K562 (cell line): ENCODE results near the gene KNG1. TPM values are rescaled to one million over a fixed set of nuclear protein-coding genes. Genes with fewer than 3 reads are reported as not detected.

Source experiments
- CREB1 ChIP-seq, 2 experiments: sonication (generic) in 1 of 2; formaldehyde crosslinking in 1 of 2; IDR thresholded peaks; 2 replicates each; pipeline versions ENCODE4 v1.6.1 to v1.8.0; 2012 to 2022; ENCODE audit warnings: inconsistent platforms in 1 of 2, mild to moderate bottlenecking in 1 of 2, missing genetic modification reagents in 1 of 2, moderate library complexity in 1 of 2
- GABPB2 ChIP-seq: fragments of 250-450 bp; sonication (Bioruptor Pico); conservative IDR thresholded peaks from 2 replicates; pipeline ENCODE4 v1.5.1; 2021; ENCODE audit warnings: mild to moderate bottlenecking
- KAT7 ChIP-seq: sonication (generic); formaldehyde crosslinking; IDR thresholded peaks from 2 replicates; pipeline ENCODE4 v1.8.0; 2022; ENCODE audit warnings: missing genetic modification reagents, mild to moderate bottlenecking, borderline replicate concordance
- KLF6 ChIP-seq: fragments of 250-450 bp; sonication (Bioruptor Pico); IDR thresholded peaks from 2 replicates; pipeline ENCODE4 v1.4.0; 2020; ENCODE audit warnings: mild to moderate bottlenecking, moderate library complexity, borderline replicate concordance
- NFIX ChIP-seq: fragments of 250-450 bp; sonication (Bioruptor Pico); IDR thresholded peaks from 2 replicates; pipeline ENCODE4 v1.4.0; 2020; ENCODE audit warnings: low read depth, mild to moderate bottlenecking, moderate library complexity
- PTRF ChIP-seq: fragments of 450-650 bp; IDR thresholded peaks from 2 replicates; pipeline ENCODE4 v1.6.1; 2016; ENCODE audit warnings: mild to moderate bottlenecking, missing genetic modification characterization, missing compliant biosample characterization
- PTTG1 ChIP-seq: fragments of 450-650 bp; IDR thresholded peaks from 2 replicates; pipeline ENCODE4 v1.6.1; 2016; ENCODE audit warnings: low read depth, mild to moderate bottlenecking, missing genetic modification characterization, missing compliant biosample characterization
- SREBF1 ChIP-seq: fragments of 150-350 bp; IDR thresholded peaks from 2 replicates; pipeline ENCODE4 v1.6.1; 2014; ENCODE audit warnings: antibody characterized with exemption, low read depth, low read length, borderline replicate concordance
- TBP ChIP-seq: optimal IDR thresholded peaks from 2 replicates; pipeline ENCODE3; 2011; ENCODE audit warnings: low read depth, low read length, improper control_type of control experiment
- ZBTB33 ChIP-seq: sonication (generic); formaldehyde crosslinking; IDR thresholded peaks from 2 replicates; pipeline ENCODE4 v1.8.1; 2023; ENCODE audit warnings: mild to moderate bottlenecking, missing genetic modification reagents
- ZNF232 ChIP-seq: sonication (generic); formaldehyde crosslinking; IDR thresholded peaks from 2 replicates; pipeline ENCODE4 v1.8.0; 2022; ENCODE audit warnings: mild to moderate bottlenecking, missing genetic modification reagents
- ZNF280A ChIP-seq: fragments of 450-650 bp; IDR thresholded peaks from 2 replicates; pipeline ENCODE4 v1.6.1; 2018; ENCODE audit warnings: mild to moderate bottlenecking, low read depth; ENCODE audit not compliant: partially characterized antibody
- ZNF584 ChIP-seq: fragments of 200-800 bp; sonication (Bioruptor generic); IDR thresholded peaks from 2 replicates; pipeline ENCODE4 v1.6.1; 2016; ENCODE audit warnings: low read depth, mild to moderate bottlenecking, missing genetic modification characterization, missing compliant biosample characterization
- polyA plus RNA-seq, 8 experiments: library from polyadenylated mRNA; depleted of rRNA in 4 of 8; stranded (reverse) in 5 of 8; unstranded in 3 of 8; fragments of >200 nt; fragmentation: Nextera tagmentation in 2 of 8; fragmentation: Illumina TruSeq in 1 of 8; extraction: Ambion mirVana in 2 of 8; extraction: Trizol in 1 of 8; gene quantifications; 2 replicates each; pipeline versions ENCODE4 v1.2.1 to v1.2.3, GENCODE V29; 2011 to 2014; ENCODE audit warnings: inconsistent platforms in 1 of 8, missing spikeins in 1 of 8
- total RNA-seq, 7 experiments: library from RNA; depleted of rRNA in 6 of 7; stranded (reverse); fragments of >200 nt in 6 of 7; fragmentation: Illumina TruSeq in 2 of 7; extraction: Trizol in 2 of 7; gene quantifications; 2 replicates each; pipeline versions ENCODE4 v1.2.1 to v1.2.3, GENCODE V29; 2011 to 2021; ENCODE audit warnings: low replicate concordance in 1 of 7
- TF ChIP-seq, protein P1 (sequence below): fragments of 450-650 bp; IDR thresholded peaks from 2 replicates; pipeline ENCODE4 v1.6.1; 2017; ENCODE audit warnings: antibody characterized with exemption, mild to moderate bottlenecking
- TF ChIP-seq, protein P2 (sequence below), 2 experiments: fragments of 450-650 bp; conservative IDR thresholded peaks; 2 replicates each; pipeline ENCODE4 v1.6.1; 2017; ENCODE audit warnings: mild to moderate bottlenecking in 2 of 2, moderate library complexity in 2 of 2
- TF ChIP-seq, protein P3 (sequence below): sonication (generic); IDR thresholded peaks from 2 replicates; pipeline ENCODE4 v1.6.1; 2016

Gene KNG1
- total and polyA plus RNA-seq, 9 of the 15 experiments (the other 6 are each of a cell fraction or from before 2014, with no cell fraction given) = 0.09 TPM; not detected in 8

- no peak for TF ChIP-seq ZNF280A
- TF ChIP-seq ZNF232 (CRISPR knock-in tag) = no peak
- no peak for TF ChIP-seq TBP
- TF ChIP-seq, protein P1, sequence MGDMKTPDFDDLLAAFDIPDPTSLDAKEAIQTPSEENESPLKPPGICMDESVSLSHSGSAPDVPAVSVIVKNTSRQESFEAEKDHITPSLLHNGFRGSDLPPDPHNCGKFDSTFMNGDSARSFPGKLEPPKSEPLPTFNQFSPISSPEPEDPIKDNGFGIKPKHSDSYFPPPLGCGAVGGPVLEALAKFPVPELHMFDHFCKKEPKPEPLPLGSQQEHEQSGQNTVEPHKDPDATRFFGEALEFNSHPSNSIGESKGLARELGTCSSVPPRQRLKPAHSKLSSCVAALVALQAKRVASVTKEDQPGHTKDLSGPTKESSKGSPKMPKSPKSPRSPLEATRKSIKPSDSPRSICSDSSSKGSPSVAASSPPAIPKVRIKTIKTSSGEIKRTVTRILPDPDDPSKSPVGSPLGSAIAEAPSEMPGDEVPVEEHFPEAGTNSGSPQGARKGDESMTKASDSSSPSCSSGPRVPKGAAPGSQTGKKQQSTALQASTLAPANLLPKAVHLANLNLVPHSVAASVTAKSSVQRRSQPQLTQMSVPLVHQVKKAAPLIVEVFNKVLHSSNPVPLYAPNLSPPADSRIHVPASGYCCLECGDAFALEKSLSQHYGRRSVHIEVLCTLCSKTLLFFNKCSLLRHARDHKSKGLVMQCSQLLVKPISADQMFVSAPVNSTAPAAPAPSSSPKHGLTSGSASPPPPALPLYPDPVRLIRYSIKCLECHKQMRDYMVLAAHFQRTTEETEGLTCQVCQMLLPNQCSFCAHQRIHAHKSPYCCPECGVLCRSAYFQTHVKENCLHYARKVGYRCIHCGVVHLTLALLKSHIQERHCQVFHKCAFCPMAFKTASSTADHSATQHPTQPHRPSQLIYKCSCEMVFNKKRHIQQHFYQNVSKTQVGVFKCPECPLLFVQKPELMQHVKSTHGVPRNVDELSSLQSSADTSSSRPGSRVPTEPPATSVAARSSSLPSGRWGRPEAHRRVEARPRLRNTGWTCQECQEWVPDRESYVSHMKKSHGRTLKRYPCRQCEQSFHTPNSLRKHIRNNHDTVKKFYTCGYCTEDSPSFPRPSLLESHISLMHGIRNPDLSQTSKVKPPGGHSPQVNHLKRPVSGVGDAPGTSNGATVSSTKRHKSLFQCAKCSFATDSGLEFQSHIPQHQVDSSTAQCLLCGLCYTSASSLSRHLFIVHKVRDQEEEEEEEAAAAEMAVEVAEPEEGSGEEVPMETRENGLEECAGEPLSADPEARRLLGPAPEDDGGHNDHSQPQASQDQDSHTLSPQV = no peak
- no peak for TF ChIP-seq GABPB2 (CRISPR knock-in tag)
- no peak for TF ChIP-seq NFIX (CRISPR knock-in tag)
- no peak for TF ChIP-seq ZBTB33
- no peak for TF ChIP-seq KLF6 (CRISPR knock-in tag)
- TF ChIP-seq PTRF (tag) = no peak
- TF ChIP-seq SREBF1 = no peak
- TF ChIP-seq, protein P2, sequence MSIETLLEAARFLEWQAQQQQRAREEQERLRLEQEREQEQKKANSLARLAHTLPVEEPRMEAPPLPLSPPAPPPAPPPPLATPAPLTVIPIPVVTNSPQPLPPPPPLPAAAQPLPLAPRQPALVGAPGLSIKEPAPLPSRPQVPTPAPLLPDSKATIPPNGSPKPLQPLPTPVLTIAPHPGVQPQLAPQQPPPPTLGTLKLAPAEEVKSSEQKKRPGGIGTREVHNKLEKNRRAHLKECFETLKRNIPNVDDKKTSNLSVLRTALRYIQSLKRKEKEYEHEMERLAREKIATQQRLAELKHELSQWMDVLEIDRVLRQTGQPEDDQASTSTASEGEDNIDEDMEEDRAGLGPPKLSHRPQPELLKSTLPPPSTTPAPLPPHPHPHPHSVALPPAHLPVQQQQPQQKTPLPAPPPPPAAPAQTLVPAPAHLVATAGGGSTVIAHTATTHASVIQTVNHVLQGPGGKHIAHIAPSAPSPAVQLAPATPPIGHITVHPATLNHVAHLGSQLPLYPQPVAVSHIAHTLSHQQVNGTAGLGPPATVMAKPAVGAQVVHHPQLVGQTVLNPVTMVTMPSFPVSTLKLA (conservative IDR thresholded peaks at IDR 0.05) = no peak
- no peak for TF ChIP-seq PTTG1 (tag)
- TF ChIP-seq CREB1 (IDR thresholded peaks at IDR 0.05) = no peak
- no peak for TF ChIP-seq CREB1 (CRISPR knock-in tag; IDR thresholded peaks at IDR 0.05)
- TF ChIP-seq KAT7 (CRISPR knock-in tag) = no peak
- TF ChIP-seq, protein P3, sequence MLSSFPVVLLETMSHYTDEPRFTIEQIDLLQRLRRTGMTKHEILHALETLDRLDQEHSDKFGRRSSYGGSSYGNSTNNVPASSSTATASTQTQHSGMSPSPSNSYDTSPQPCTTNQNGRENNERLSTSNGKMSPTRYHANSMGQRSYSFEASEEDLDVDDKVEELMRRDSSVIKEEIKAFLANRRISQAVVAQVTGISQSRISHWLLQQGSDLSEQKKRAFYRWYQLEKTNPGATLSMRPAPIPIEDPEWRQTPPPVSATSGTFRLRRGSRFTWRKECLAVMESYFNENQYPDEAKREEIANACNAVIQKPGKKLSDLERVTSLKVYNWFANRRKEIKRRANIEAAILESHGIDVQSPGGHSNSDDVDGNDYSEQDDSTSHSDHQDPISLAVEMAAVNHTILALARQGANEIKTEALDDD = peak; percentile 83
- TF ChIP-seq ZNF584 (CRISPR knock-in tag) = no peak
Measured at GRCh38 chr3:186708983-186709679, 8.0 kb upstream of the KNG1 start (continued).
